Ectodermal cell (in vitro differentiated cells): ENCODE data around the gene LPA.
"Not testable (repeated sequence)": the region's sequence is repeated elsewhere in the genome, so short reads cannot be mapped to it uniquely, and the experiment has no call there.

ENCODE experiments used
- H3K27ac ChIP-seq: 2 replicates; pipeline ENCODE4 v1.7.0; 2013; ENCODE audit warnings: mild to moderate bottlenecking, low read depth, low read length; ENCODE audit not compliant: insufficient read depth, poor library complexity, severe bottlenecking
- H3K27me3 ChIP-seq: 2 replicates; pipeline ENCODE4 v1.7.0; 2013; ENCODE audit warnings: mild to moderate bottlenecking, low read length; ENCODE audit not compliant: insufficient read depth, control insufficient read depth, poor library complexity, severe bottlenecking
- H3K36me3 ChIP-seq: one replicate; pipeline ENCODE4 v1.7.0; 2013; ENCODE audit warnings: low read length; ENCODE audit not compliant: control insufficient read depth, insufficient read depth
- H3K4me1 ChIP-seq: one replicate; pipeline ENCODE4 v1.7.0; 2013; ENCODE audit warnings: low read length; ENCODE audit not compliant: control insufficient read depth, insufficient read depth
- H3K4me3 ChIP-seq: 2 replicates; pipeline ENCODE4 v1.7.0; 2013; ENCODE audit warnings: low read depth, low read length, control low read depth; ENCODE audit not compliant: insufficient read depth
- H3K9me3 ChIP-seq: 2 replicates; pipeline ENCODE4 v1.7.0; 2013; ENCODE audit warnings: mild to moderate bottlenecking, low read length, moderate library complexity; ENCODE audit not compliant: control insufficient read depth
- whole genome bisulfite sequencing, 2 experiments: methylation state at CpG; one replicate each; pipeline ENCODE4 v1.1.7; 2013; ENCODE audit warnings: missing lambda C conversion rate in 2 of 2; 5-methylcytosine and 5-hydroxymethylcytosine counted together

Gene LPA

DNA sequence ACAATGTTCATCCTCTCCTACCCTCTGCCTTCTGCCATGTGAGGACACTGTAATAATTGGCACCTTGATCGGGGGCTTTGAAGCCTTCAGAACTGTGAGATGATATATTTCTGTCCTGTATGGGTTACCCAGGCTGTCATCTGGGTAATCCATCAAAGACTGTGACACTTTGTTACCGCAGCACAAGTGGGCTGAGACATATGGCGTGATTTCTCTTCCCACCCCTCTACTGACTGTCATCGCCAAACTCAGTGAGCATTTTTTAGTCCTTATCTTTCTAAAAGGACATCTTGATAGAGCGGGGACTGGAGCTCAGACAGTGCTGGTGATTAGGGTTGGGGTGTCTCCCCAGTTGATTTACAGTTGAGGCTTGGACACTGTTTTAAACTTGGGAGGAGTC is 27.5 kb upstream of the LPA start:
- Histone ChIP-seq H3K9me3 (no peaks in the 10 kb centered on the region), H3K36me3 (no peaks in the 10 kb centered on the region), H3K27ac (no peak overlapping the region), H3K27me3 (no peaks in the 10 kb centered on the region), H3K4me1 (no peaks in the 10 kb centered on the region), H3K4me3 (no peak overlapping the region)
- WGBS, 2 experiments: 94% methylated on average over 4 to 5 of the region's 5 CpGs

DNA sequence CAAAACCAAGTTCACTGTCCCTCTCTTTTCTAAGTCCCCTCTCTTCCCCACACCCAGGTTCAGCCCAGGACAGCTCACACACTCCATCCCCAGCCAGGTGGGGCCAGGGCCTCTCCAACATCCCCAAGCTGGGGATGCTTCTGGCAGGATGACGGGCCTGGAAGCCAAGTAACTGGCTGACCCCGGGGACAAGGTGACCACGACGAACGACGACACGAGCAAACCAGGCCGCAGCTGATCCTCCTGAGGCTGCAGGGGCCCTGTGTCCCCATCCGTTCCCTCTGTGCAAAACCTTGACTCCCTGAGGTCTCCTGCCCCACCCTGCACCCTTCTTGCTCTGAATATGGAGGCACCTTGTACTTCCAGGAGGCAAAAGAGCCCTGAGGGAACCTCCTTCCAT is 26.4 kb upstream of the LPA start:
- 91 to 92% methylated on average over 9 of the region's 9 CpGs for WGBS, 2 experiments
- Histone ChIP-seq H3K36me3 (no peaks in the 10 kb centered on the region), H3K27me3 (no peaks in the 10 kb centered on the region), H3K4me3 (no peak overlapping the region), H3K4me1 (no peaks in the 10 kb centered on the region), H3K27ac (no peak overlapping the region), H3K9me3 (no peaks in the 10 kb centered on the region)

DNA sequence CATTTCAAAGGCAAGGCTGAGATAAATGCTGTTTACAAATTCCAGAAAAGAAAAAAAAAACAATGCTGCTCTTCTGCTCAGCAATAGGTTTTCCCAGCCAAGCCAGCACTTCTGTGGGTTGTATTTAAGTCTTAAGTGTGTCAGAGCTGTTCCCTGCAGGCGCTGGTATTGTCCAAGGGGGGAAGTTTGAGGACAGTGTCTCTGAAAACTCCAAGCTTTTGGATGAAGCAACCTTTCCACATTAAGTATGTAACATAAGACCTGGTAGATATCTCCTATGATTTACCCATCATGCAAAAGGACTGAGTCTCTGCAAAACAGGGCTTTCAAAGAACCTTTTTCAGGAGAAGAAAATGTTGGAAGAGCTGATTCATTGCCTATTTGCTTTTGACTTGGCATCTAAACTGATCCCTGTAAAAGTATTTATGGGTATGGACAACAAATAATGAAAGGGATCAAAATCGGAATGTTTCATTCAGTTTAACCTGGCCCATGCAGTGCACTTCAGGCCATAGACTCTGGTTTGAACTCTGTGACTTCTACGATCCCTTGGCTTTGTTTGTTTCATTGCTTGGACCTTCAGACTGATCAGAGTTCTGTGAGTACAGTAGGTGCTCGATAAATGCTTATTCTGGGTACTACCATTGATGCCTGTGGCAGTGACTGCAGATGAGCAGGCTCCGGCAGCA is 21.8 kb upstream of the LPA start:
- H3K27me3 ChIP-seq: no peaks in the 10 kb centered on the region
- 94 to 99% methylated on average over 5 of the region's 5 CpGs for WGBS, 2 experiments
- H3K9me3 ChIP-seq: no peaks in the 10 kb centered on the region
- no peaks in the 10 kb centered on the region for H3K36me3 ChIP-seq
- H3K27ac ChIP-seq: no peak overlapping the region
- H3K4me3 ChIP-seq: no peak overlapping the region
- H3K4me1 ChIP-seq: no peaks in the 10 kb centered on the region

DNA sequence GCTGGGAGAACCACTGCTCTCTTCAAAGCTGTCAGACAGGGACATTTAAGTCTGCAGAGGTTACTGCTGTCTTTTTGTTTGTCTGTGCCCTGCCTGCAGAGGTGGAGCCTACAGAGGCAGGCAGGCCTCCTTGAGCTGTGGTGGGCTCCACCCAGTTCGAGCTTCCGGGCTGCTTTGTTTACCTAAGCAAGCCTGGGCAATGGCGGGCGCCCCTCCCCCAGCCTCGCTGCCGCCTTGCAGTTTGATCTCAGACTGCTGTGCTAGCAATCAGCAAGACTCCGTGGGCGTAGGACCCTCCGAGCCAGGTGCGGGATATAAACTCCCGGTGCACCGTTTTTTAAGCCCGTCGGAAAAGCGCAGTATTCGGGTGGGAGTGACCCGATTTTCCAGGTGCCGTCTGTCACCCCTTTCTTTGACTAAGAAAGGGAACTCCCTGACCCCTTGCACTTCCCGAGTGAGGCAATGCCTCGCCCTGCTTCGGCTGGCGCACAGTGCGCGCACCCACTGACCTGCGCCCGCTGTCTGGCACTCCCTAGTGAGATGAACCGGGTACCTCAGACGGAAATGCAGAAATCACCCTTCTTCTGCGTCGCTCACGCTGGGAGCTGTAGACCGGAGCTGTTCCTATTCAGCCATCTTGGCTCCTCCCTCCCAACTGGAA is 21.2 kb upstream of the LPA start:
- not testable (repeated sequence) for H3K4me1 ChIP-seq, H3K27ac ChIP-seq, H3K9me3 ChIP-seq, H3K27me3 ChIP-seq, H3K4me3 ChIP-seq, H3K36me3 ChIP-seq
- 80 to 91% methylated on average over 26 to 32 of the region's 32 CpGs for WGBS, 2 experiments

DNA sequence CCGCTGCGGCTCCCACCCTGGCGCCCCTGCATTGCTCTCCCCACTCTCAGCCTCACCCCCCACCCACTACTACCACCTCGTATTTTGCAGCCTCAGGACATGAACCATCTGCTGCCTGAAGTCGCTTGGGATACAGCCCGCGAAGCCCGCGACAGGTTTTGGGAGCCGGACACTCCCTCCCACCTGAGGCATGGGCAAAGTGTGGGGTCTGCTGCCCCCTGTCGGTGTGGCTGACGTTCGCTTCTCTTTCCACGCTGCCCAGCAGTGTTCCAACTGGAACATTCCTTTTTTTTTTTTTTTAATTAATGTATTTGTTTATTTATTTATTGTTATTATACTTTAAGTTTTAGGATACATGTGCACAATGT is 15.3 kb upstream of the LPA start:
- H3K27ac ChIP-seq: no peak overlapping the region
- no peaks in the 10 kb centered on the region for H3K36me3 ChIP-seq
- 48 to 64% methylated on average over 14 of the region's 14 CpGs for WGBS, 2 experiments
- H3K4me1 ChIP-seq: no peaks in the 10 kb centered on the region
- H3K27me3 ChIP-seq: peaks cover 21% of the 10 kb centered on the region
- peak overlapping the region; percentile 16 for H3K4me3 ChIP-seq
- H3K9me3 ChIP-seq: no peaks in the 10 kb centered on the region

DNA sequence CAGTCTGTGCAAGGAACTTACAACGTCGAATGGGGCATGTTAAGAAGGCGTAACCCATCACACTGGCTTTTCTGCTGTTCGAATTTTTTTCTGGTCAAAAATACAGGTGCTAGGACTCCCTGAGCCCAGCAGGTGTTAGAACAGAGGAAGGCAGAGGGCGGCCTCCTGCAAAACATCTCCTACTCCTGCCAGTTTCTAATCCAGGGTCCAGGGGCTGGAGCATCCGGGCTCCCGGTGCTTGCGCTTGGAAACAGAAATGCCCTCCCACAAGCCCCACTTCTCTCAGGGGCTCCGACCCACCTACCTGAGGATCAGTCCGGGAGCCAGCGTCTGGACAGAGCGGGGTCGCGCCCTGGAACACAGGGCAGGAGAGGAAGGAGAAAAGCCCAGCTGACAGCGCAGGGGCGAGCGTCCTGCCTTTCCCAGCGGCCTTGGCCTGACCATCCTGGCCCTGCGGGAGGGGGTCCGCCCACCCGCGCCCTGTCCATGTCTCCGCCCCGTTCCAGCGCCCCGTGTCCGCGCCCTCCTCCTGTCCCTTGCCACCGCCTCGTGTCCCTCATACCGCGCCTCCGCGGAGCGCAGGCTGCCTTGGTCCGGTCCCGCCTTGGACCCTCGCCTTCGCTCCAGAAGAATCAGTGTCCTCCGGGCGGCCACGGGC is 14.8 kb upstream of the LPA start:
- Histone ChIP-seq H3K9me3 (no peaks in the 10 kb centered on the region), H3K4me1 (no peaks in the 10 kb centered on the region), H3K4me3 (peak overlapping the region; percentile 16), H3K27ac (no peak overlapping the region), H3K36me3 (no peaks in the 10 kb centered on the region), H3K27me3 (peaks cover 21% of the 10 kb centered on the region)
- 60 to 63% methylated on average over 42 of the region's 42 CpGs for WGBS, 2 experiments

DNA sequence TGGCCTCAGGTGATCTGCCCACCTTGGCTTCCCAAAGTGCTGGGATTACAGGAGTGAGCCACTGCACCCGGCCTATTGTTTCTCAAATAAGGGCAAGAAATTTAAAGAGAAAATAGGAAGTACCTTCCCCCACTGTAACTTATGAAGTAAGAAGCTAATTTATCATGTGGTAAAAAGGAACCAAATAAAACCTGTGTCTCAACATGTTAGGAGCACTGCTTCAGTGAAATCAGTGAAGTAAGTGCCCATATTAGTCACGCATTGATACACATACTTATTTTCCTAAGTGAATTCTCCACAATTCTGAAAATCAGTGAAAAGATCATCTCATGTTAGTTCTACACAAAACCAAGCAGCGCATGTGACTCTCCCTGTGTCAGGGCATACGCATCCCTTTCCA is 14.2 kb upstream of the LPA start:
- no peaks in the 10 kb centered on the region for H3K4me1 ChIP-seq
- H3K9me3 ChIP-seq: no peaks in the 10 kb centered on the region
- WGBS, 2 experiments: 89 to 91% methylated on average over 4 of the region's 4 CpGs
- no peak overlapping the region for H3K27ac ChIP-seq
- H3K27me3 ChIP-seq: peaks cover 21% of the 10 kb centered on the region
- no peaks in the 10 kb centered on the region for H3K36me3 ChIP-seq
- no peak overlapping the region for H3K4me3 ChIP-seq

DNA sequence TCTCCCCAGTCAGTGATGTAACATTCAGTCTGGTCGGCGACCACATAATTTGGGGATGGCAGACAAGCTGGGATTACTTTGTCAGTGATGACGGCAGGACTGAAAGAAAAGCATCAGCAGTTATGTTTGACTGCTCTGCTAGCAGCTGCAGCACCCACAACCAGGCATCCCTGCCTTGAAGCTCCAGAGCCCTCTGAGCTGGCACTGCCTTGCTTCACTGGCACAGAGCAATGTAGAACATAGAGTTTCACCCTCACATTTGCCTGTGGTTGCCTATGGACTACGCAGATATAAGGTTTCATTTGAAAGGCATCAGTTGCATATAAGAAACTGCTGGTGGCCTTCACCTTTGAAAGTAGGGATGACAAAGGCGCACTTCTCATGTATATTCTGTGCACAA is 12.3 kb upstream of the LPA start:
- WGBS, 2 experiments: 89 to 92% methylated on average over 5 of the region's 5 CpGs
- H3K27ac ChIP-seq, H3K36me3 ChIP-seq, H3K4me3 ChIP-seq, H3K4me1 ChIP-seq, H3K9me3 ChIP-seq: not testable (repeated sequence)
- H3K27me3 ChIP-seq: peaks cover 21% of the 10 kb centered on the region

DNA sequence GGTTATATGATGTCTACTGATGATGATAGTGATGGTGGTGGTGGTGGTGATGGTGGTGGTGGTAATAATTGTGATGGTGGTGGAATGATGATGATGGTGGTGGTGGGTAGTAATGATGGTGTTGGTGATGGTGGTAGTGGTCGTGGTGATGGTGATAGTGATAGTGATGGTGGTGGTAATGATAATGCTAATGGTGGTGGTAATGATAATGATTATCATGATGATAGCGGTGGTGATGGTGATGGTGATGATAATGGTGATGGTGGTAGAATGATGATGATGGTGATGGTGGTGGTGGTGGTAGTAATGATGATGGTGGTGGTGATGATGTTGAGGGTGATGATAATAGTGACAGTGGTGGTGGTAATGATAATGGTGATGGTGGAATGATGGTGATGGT is 4.5 kb upstream of the LPA start:
- no peak overlapping the region for H3K27ac ChIP-seq
- WGBS, 2 experiments: 78 to 80% methylated on average over 2 of the region's 2 CpGs
- no peaks in the 10 kb centered on the region for H3K27me3 ChIP-seq
- no peaks in the 10 kb centered on the region for H3K36me3 ChIP-seq
- H3K4me1 ChIP-seq: no peaks in the 10 kb centered on the region
- no peaks in the 10 kb centered on the region for H3K9me3 ChIP-seq
- H3K4me3 ChIP-seq: no peak overlapping the region

DNA sequence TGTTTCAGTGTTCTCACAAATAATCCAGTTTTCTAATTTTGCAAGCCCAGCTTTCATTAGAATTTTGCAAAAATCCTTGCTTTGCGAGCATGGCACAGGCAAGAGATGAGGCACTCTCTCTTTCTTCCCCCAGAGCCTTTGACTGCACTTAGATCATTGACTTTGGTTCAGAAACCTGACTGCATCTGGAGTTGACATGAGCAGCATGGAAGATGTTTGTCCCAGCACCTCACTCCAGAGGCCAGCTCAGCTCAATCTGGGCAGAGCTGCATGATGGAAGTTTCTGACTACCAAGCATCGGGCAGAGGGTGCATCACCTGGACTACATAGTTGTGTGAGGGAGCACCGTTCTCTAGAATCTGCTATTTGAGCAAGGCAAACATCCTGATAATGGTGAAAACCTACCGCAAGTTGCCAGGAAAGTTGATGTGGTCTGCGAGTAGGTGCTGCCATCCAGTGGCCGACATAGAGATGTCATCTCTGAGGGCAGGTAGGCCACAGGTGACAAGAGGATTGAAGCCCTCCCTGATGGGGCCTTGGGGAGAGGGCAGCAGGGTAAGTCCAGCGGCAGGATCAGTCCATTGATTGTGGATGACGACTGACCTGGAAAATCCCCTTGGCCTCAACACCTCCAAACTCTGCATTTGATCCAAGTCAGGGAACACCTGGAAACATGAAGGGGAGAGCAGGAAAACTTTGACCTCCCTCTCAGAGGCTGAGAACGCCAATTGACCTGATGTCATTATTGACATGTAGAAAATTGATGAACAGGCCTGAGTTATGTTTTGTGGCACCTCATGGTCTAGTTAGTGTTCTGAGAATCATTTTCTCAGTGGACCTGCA is 3.8 kb upstream of the LPA start:
- Histone ChIP-seq H3K4me3 (no peak overlapping the region), H3K9me3 (no peaks in the 10 kb centered on the region), H3K27ac (no peak overlapping the region), H3K36me3 (no peaks in the 10 kb centered on the region), H3K27me3 (no peaks in the 10 kb centered on the region), H3K4me1 (no peaks in the 10 kb centered on the region)
- WGBS, 2 experiments: 28 to 31% methylated on average over 9 of the region's 9 CpGs
